GM21717 (cell line): ENCODE data around the gene CPEB4.

Source experiments
- ATAC-seq: cut with Tn5 transposase; IDR thresholded peaks from one replicate; pipeline ENCODE4 v1.9.1; 2021; ENCODE audit warnings: mild to moderate bottlenecking, moderate library complexity; ENCODE audit not compliant: unreplicated experiment

CPEB4 gene

GRCh38 chr5:173910215-173910614, 22.1 kb downstream of the CPEB4 start:
- ATAC-seq: no peak

GRCh38 chr5:173911623-173912022, 23.5 kb downstream of the CPEB4 start:
- ATAC-seq: no peak

GRCh38 chr5:173913686-173914321, 25.7 kb downstream of the CPEB4 start:
- ATAC-seq: no peak

- ATAC-seq: no peak
These were observed 27.3 kb downstream of the CPEB4 start for GRCh38 chr5:173915310-173916014.

- ATAC-seq: no peak
These were observed 28.1 kb downstream of the CPEB4 start for GRCh38 chr5:173916233-173916632.

GRCh38 chr5:173917788-173918786, 29.9 kb downstream of the CPEB4 start:
- peak; percentile 91 for ATAC-seq

- no peak for ATAC-seq
These were observed 31.3 kb downstream of the CPEB4 start for GRCh38 chr5:173919443-173919842.

GRCh38 chr5:173920024-173920753, 32.0 kb downstream of the CPEB4 start:
- ATAC-seq: no peak

- no peak for ATAC-seq
These were observed 32.9 kb downstream of the CPEB4 start for GRCh38 chr5:173920866-173921555.

- no peak for ATAC-seq
These were observed 34.4 kb downstream of the CPEB4 start for GRCh38 chr5:173922527-173922926.

GRCh38 chr5:173923218-173924095, 35.3 kb downstream of the CPEB4 start:
- ATAC-seq: no peak

GRCh38 chr5:173924899-173925298, 36.8 kb downstream of the CPEB4 start:
- ATAC-seq: no peak

GRCh38 chr5:173925449-173926071, 37.4 kb downstream of the CPEB4 start:
- ATAC-seq: no peak

- ATAC-seq: no peak
These were observed 38.2 kb downstream of the CPEB4 start for GRCh38 chr5:173926359-173926758.

GRCh38 chr5:173928871-173929574, 40.9 kb downstream of the CPEB4 start:
- ATAC-seq: no peak

GRCh38 chr5:173932695-173933139, 44.6 kb downstream of the CPEB4 start:
- ATAC-seq: no peak

GRCh38 chr5:173933901-173934300, 45.8 kb downstream of the CPEB4 start:
- ATAC-seq: no peak

- no peak for ATAC-seq
These were observed 47.2 kb downstream of the CPEB4 start for GRCh38 chr5:173935396-173935795.
